Bronchial epithelial cell (primary cell): ENCODE measurements around the gene RNF121. TPM values are rescaled to one million over a fixed set of nuclear protein-coding genes. Genes with fewer than 3 reads are reported as not detected.

Source experiments
- DNase-seq: peaks from one replicate; pipeline ENCODE4 v3.0.0-alpha.2; 2010; ENCODE audit warnings: low read depth
- FAIRE-seq: peaks from 2 replicates; lab custom pipeline; 2011; peaks lifted over from hg19 to GRCh38; lab: Jason Lieb, UNC
- H3K27me3 ChIP-seq: 2 replicates; pipeline ENCODE4 v1.5.1; 2011; ENCODE audit warnings: low read length; ENCODE audit not compliant: control insufficient read depth, insufficient read depth
- H3K36me3 ChIP-seq: 2 replicates; pipeline ENCODE4 v1.5.1; 2011; ENCODE audit warnings: low read length; ENCODE audit not compliant: control insufficient read depth, insufficient read depth
- H3K4me3 ChIP-seq: 2 replicates; pipeline ENCODE4 v1.5.1; 2011; ENCODE audit warnings: mild to moderate bottlenecking, low read depth, low read length, control low read depth
- CTCF ChIP-seq: IDR thresholded peaks from 2 replicates; pipeline ENCODE4 v1.5.1; 2011; ENCODE audit warnings: mild to moderate bottlenecking, moderate library complexity, low read length, control low read depth, inconsistent platforms; ENCODE audit not compliant: insufficient read depth, severe bottlenecking
- total RNA-seq: library from RNA; depleted of rRNA; stranded (reverse); fragments of >200 nt; gene quantifications from 2 replicates; pipeline ENCODE4 v1.2.1, GENCODE V29; 2014

The RNF121 gene
- total RNA-seq, 1 donor from 2014 or later = 32.6 TPM

- peak; percentile 32 for FAIRE-seq
- Histone ChIP-seq H3K27me3 (no peaks in the 10 kb centered on the region), H3K4me3 (no peak overlapping the region), H3K36me3 (peaks cover 49% of the 10 kb centered on the region)
- no peak for TF ChIP-seq CTCF
- DNase-seq = no peak
These were observed 75.9 kb downstream of the RNF121 start for GRCh38 chr11:72004515-72005346.

GRCh38 chr11:72005347-72006260 is 76.8 kb downstream of the RNF121 start:
- Histone ChIP-seq H3K4me3 (no peak overlapping the region), H3K36me3 (peaks cover 54% of the 10 kb centered on the region), H3K27me3 (no peaks in the 10 kb centered on the region)
- no peak for TF ChIP-seq CTCF
- no peak for DNase-seq
- no peak for FAIRE-seq

GRCh38 chr11:72006309-72007088 is 77.7 kb downstream of the RNF121 start:
- peaks cover 62% of the 10 kb centered on the region for H3K36me3 ChIP-seq
- DNase-seq (no peak), FAIRE-seq (no peak)
- no peaks in the 10 kb centered on the region for H3K27me3 ChIP-seq
- TF ChIP-seq CTCF = no peak
- no peak overlapping the region for H3K4me3 ChIP-seq

GRCh38 chr11:72007089-72007476 is 78.2 kb downstream of the RNF121 start:
- no peak for FAIRE-seq
- Histone ChIP-seq H3K4me3 (no peak overlapping the region), H3K27me3 (no peaks in the 10 kb centered on the region), H3K36me3 (peaks cover 68% of the 10 kb centered on the region)
- TF ChIP-seq CTCF = no peak
- no peak for DNase-seq

- Histone ChIP-seq H3K36me3 (peaks cover 72% of the 10 kb centered on the region), H3K4me3 (no peak overlapping the region), H3K27me3 (no peaks in the 10 kb centered on the region)
- FAIRE-seq (no peak), DNase-seq (no peak)
- no peak for TF ChIP-seq CTCF
These were observed 78.7 kb downstream of the RNF121 start for GRCh38 chr11:72007587-72007986.
